ENCODE results near the gene AMACR. TPM values are rescaled to one million over a fixed set of nuclear protein-coding genes. Genes with fewer than 3 reads are reported as not detected.

The AMACR gene
- total RNA-seq, 2 donors from 2014 or later: 7.3 to 8.4 TPM

DNA sequence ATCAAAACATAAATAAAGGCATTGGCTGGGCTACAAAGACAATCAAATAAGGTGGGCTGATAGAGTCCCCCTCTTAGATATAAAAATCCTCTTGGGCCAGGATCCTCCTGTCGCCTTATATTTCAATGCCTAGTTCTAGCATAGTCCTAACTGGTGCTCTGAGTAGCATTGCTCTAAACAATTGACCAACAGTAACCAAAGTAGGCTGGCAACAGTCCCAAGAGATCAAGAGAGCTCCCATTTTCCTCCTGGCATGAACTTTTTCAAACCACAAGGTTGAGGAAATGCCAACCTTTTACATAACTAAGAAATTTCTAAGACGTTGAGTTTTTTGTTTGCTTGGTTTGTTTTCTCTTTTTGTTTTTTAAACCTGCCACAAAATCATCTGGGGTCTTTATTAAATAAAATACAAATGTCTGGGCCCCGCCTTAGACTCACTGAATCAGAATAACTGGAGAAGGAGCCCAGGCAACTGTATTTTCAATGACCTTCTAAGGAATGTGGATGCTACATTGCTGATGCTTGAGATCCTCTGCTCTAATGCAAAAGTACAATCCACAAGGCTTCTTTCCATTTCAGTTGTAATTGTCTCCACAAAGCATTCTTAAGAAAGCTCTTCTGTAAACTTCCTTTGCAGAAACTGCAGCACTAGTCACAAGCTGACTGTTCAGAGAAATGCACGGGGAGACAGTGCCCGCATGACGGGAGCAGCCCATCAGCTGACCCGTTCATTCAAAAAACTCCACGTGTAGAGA is 26.3 kb downstream of the AMACR start:
- Histone ChIP-seq H3K9me3 (no peaks in the 10 kb centered on the region), H3K27me3 (replicated peaks; ENCODE audit: insufficient read depth) (no peaks in the 10 kb centered on the region), H3K4me1 (ENCODE audit: control insufficient read depth in 1 of 2, low read depth in 2 of 2) (no peaks in the 10 kb centered on the region), H3K4me3 (no peak overlapping the region), H3K36me3 (no peaks in the 10 kb centered on the region), H3K27ac (no peak overlapping the region)
- ATAC-seq (ENCODE audit: insufficient number of reproducible peaks, low FRiP score, low read depth): no peak
- no peak for DNase-seq (ENCODE audit: low spot score)
- TF ChIP-seq, protein P1, sequence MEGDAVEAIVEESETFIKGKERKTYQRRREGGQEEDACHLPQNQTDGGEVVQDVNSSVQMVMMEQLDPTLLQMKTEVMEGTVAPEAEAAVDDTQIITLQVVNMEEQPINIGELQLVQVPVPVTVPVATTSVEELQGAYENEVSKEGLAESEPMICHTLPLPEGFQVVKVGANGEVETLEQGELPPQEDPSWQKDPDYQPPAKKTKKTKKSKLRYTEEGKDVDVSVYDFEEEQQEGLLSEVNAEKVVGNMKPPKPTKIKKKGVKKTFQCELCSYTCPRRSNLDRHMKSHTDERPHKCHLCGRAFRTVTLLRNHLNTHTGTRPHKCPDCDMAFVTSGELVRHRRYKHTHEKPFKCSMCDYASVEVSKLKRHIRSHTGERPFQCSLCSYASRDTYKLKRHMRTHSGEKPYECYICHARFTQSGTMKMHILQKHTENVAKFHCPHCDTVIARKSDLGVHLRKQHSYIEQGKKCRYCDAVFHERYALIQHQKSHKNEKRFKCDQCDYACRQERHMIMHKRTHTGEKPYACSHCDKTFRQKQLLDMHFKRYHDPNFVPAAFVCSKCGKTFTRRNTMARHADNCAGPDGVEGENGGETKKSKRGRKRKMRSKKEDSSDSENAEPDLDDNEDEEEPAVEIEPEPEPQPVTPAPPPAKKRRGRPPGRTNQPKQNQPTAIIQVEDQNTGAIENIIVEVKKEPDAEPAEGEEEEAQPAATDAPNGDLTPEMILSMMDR (IDR thresholded peaks at IDR 0.05): no peak

DNA sequence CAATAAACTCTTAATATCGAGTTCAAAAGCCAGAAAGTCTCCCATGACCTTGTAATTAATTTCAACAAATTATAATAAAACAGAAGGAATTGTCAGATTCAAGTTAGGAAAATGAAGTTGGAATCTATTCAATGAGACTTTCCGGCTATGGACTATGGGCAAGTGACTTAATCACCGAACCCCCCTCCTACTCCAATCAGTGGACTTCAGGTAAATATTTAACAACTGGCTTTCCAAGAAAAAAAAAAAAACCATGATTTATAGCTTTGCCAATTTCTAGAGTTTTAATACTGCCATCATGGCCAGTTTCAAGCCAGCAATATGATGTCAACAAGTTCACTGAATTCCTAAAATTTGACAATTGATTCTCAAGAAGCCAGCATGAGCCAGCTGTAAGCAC is 27.8 kb downstream of the AMACR start:
- Histone ChIP-seq H3K4me1 (ENCODE audit: control insufficient read depth in 1 of 2, low read depth in 2 of 2) (peaks cover 0 to 7% of the 10 kb centered on the region in 2 donors), H3K36me3 (no peaks in the 10 kb centered on the region), H3K9me3 (no peaks in the 10 kb centered on the region), H3K27ac (no peak overlapping the region), H3K27me3 (replicated peaks; ENCODE audit: insufficient read depth) (no peaks in the 10 kb centered on the region), H3K4me3 (no peak overlapping the region)
- TF ChIP-seq, protein P1 (IDR thresholded peaks at IDR 0.05): no peak
- no peak for ATAC-seq (ENCODE audit: insufficient number of reproducible peaks, low FRiP score, low read depth)
- DNase-seq (ENCODE audit: low spot score): no peak

DNA sequence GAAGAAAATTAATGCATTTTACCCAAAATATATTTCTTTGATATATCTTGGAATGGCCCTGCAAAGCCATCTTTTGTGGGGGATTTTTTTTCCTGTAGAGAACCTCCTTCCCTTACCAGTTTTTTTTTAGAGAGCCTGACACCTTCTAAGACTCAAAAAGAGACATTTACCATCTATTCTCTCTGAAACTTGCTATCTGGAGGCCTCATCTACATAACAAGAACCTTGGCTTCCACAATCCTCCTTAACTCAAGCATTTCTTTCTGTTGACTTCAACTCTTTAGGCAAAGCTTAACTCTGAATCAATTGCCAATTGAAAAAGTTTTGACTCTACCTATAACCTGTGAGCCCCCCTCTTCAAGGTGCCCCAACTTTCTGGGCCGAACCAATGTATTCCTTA is 29.5 kb downstream of the AMACR start:
- TF ChIP-seq, protein P1 (IDR thresholded peaks at IDR 0.05): no peak
- DNase-seq (ENCODE audit: low spot score) (no peak), ATAC-seq (ENCODE audit: insufficient number of reproducible peaks, low FRiP score, low read depth) (no peak)
- Histone ChIP-seq H3K4me1 (ENCODE audit: control insufficient read depth in 1 of 2, low read depth in 2 of 2) (peaks cover 0 to 7% of the 10 kb centered on the region in 2 donors), H3K27ac (no peak overlapping the region), H3K9me3 (no peaks in the 10 kb centered on the region), H3K4me3 (no peak overlapping the region), H3K27me3 (replicated peaks; ENCODE audit: insufficient read depth) (no peaks in the 10 kb centered on the region), H3K36me3 (no peaks in the 10 kb centered on the region)

DNA sequence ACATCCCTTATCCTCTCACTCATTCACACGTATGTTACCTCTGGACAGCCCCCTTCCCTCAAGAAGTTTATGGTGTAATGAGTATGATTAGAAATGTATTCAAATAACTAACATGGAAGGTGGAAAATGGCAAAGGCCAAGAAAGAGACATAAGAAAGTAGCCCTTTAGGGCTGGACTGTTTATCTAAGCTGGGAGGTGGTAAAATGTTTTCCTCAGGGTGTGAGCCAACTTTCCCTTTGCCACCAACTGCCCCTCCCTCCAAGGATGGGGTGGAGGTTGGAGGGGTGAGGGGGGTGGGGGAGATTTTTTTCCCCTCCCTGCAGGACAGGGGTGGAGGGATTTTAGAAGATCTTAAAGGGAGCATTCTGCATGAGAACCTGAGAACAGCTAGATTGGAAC is 31.5 kb downstream of the AMACR start:
- Histone ChIP-seq H3K4me1 (ENCODE audit: control insufficient read depth in 1 of 2, low read depth in 2 of 2) (peaks cover 0 to 7% of the 10 kb centered on the region in 2 donors), H3K4me3 (no peak overlapping the region), H3K9me3 (no peaks in the 10 kb centered on the region), H3K27ac (no peak overlapping the region), H3K27me3 (replicated peaks; ENCODE audit: insufficient read depth) (no peaks in the 10 kb centered on the region), H3K36me3 (no peaks in the 10 kb centered on the region)
- DNase-seq (ENCODE audit: low spot score) (no peak), ATAC-seq (ENCODE audit: insufficient number of reproducible peaks, low FRiP score, low read depth) (no peak)
- TF ChIP-seq, protein P1 (IDR thresholded peaks at IDR 0.05): no peak

DNA sequence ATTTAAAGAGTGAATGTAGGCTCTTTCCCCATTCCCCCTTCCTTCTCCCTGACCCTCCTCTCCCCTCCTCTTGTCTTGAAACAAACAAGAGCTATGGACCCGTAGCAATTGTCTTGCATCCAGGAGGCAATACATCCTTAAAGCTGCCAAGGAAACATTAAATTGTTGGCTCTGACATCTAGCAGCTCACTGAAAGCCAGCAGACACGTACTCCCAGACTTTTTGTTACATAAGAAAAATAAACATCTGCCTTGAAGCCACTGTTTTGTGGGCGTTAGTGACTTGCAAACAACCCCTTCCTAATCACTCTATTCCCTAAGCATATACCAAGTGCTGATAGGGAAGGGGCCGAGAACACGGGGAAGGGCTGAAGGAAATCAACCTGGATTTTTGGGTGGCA is 32.0 kb downstream of the AMACR start:
- Histone ChIP-seq H3K27me3 (replicated peaks; ENCODE audit: insufficient read depth) (no peaks in the 10 kb centered on the region), H3K27ac (no peak overlapping the region), H3K4me3 (no peak overlapping the region), H3K4me1 (ENCODE audit: control insufficient read depth in 1 of 2, low read depth in 2 of 2) (peaks cover 0 to 7% of the 10 kb centered on the region in 2 donors), H3K36me3 (no peaks in the 10 kb centered on the region), H3K9me3 (no peaks in the 10 kb centered on the region)
- no peak for ATAC-seq (ENCODE audit: insufficient number of reproducible peaks, low FRiP score, low read depth)
- TF ChIP-seq, protein P1 (IDR thresholded peaks at IDR 0.05): no peak
- DNase-seq (ENCODE audit: low spot score): no peak
